Measurements from ENCODE around the gene NAAA.

- TF ChIP-seq POLR2A (IDR thresholded peaks at IDR 0.05) (no peak), CTCF (IDR thresholded peaks at IDR 0.05) (no peak)
These were observed 54.7 kb downstream of the NAAA start for GRCh38 chr4:75886104-75886503.
